MM.1S (cell line): Measurements from ENCODE around the gene C22orf23.

Experiments
- DNase-seq: peaks from one replicate; pipeline ENCODE4 v3.0.0-alpha.2; 2015
- H2AFZ ChIP-seq: fragments of 300-600 bp; sonication (generic); 2 replicates; pipeline ENCODE4 v1.6.0; 2016; ENCODE audit warnings: antibody characterized with exemption, low read length
- H3F3A ChIP-seq: fragments of 300-600 bp; sonication (generic); 2 replicates; pipeline ENCODE4 v1.6.1; 2016; ENCODE audit warnings: mild to moderate bottlenecking, antibody characterized with exemption, low read length, moderate library complexity, mixed read lengths; ENCODE audit not compliant: insufficient read depth
- H3K27ac ChIP-seq: fragments of 300-600 bp; sonication (generic); 2 replicates; pipeline ENCODE4 v1.5.1; 2016; ENCODE audit warnings: mild to moderate bottlenecking, low read length
- H3K27me3 ChIP-seq: fragments of 300-600 bp; sonication (generic); replicated peaks from 2 replicates; pipeline ENCODE4 v1.6.0; 2016; ENCODE audit warnings: low read length; ENCODE audit not compliant: insufficient read depth
- H3K36me3 ChIP-seq: fragments of 300-600 bp; sonication (generic); replicated peaks from 2 replicates; pipeline ENCODE4 v1.6.1; 2016; ENCODE audit warnings: mild to moderate bottlenecking, low read length, mixed read lengths; ENCODE audit not compliant: insufficient read depth
- H3K4me1 ChIP-seq: fragments of 300-600 bp; sonication (generic); 2 replicates; pipeline ENCODE4 v1.6.1; 2016; ENCODE audit warnings: low read length, mixed read lengths
- H3K4me2 ChIP-seq: fragments of 300-600 bp; sonication (generic); 2 replicates; pipeline ENCODE4 v1.6.0; 2016; ENCODE audit warnings: low read depth, low read length
- H3K4me3 ChIP-seq: fragments of 300-600 bp; sonication (generic); 2 replicates; pipeline ENCODE4 v1.5.1; 2016; ENCODE audit warnings: low read length, mixed read lengths
- H3K79me2 ChIP-seq: fragments of 300-600 bp; sonication (generic); 2 replicates; pipeline ENCODE4 v1.6.1; 2016; ENCODE audit warnings: mixed run types, low read length, mixed read lengths
- H3K9ac ChIP-seq: fragments of 300-600 bp; sonication (generic); 2 replicates; pipeline ENCODE4 v1.6.1; 2016; ENCODE audit warnings: low read length, mixed read lengths
- H3K9me2 ChIP-seq: fragments of 300-600 bp; sonication (generic); replicated peaks from 2 replicates; pipeline ENCODE4 v1.6.1; 2016; ENCODE audit warnings: mild to moderate bottlenecking, low read length, mixed read lengths; ENCODE audit not compliant: insufficient read depth
- H3K9me3 ChIP-seq: fragments of 300-600 bp; sonication (generic); replicated peaks from 2 replicates; pipeline ENCODE4 v1.6.1; 2016; ENCODE audit warnings: mild to moderate bottlenecking, low read length, mixed read lengths; ENCODE audit not compliant: insufficient read depth
- H4K20me1 ChIP-seq: fragments of 300-600 bp; sonication (generic); 2 replicates; pipeline ENCODE4 v1.6.1; 2016; ENCODE audit warnings: mild to moderate bottlenecking, low read length, moderate library complexity, mixed read lengths; ENCODE audit not compliant: insufficient read depth
- EZH2 ChIP-seq: fragments of 300-600 bp; sonication (generic); optimal IDR thresholded peaks from 2 replicates; pipeline ENCODE3; 2017; ENCODE audit warnings: low read depth, mild to moderate bottlenecking, antibody characterized with exemption, low read length, mixed read lengths
- EZH2phosphoT487 ChIP-seq: fragments of 300-600 bp; sonication (generic); IDR thresholded peaks from 2 replicates; pipeline ENCODE4 v1.6.1; 2018; ENCODE audit warnings: antibody characterized with exemption, low read length
- TF ChIP-seq, protein P1 (sequence below): fragments of 300-600 bp; sonication (generic); IDR thresholded peaks from 2 replicates; pipeline ENCODE4 v1.5.1; 2016; ENCODE audit warnings: antibody characterized with exemption, low read length, mixed read lengths

C22orf23 gene

DNA sequence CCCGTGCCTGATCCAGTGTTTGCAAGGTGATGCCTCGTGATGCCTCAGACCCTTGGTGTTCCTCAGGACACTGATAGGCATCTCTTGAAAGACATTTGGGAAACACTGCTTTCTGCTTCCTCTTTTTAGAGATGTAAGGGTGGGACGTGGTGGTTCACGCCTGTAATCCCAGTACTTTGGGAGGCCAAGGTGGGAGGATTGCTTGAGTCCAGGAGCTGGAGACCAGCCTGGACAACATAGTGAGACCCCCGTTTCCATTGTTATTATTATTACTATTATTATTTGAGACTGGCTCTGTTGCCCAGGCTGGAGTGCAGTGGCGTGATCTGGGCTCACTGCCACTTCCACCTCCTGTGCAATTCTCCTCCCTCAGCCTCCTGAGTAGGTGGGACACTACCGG lies 37.5 kb upstream of the C22orf23 start:
- Histone ChIP-seq H3K4me3 (no peak overlapping the region), H3K9me2 (no peaks in the 10 kb centered on the region), H3F3A (no peaks in the 10 kb centered on the region), H4K20me1 (no peaks in the 10 kb centered on the region), H3K27ac (no peak overlapping the region), H3K9ac (no peak overlapping the region), H3K36me3 (no peaks in the 10 kb centered on the region), H3K9me3 (no peaks in the 10 kb centered on the region), H2AFZ (no peak overlapping the region), H3K79me2 (no peaks in the 10 kb centered on the region), H3K4me1 (no peaks in the 10 kb centered on the region), H3K4me2 (no peak overlapping the region), H3K27me3 (no peaks in the 10 kb centered on the region)
- DNase-seq: no peak
- TF ChIP-seq EZH2 (no peak), EZH2phosphoT487 (no peak)
- TF ChIP-seq, protein P1, sequence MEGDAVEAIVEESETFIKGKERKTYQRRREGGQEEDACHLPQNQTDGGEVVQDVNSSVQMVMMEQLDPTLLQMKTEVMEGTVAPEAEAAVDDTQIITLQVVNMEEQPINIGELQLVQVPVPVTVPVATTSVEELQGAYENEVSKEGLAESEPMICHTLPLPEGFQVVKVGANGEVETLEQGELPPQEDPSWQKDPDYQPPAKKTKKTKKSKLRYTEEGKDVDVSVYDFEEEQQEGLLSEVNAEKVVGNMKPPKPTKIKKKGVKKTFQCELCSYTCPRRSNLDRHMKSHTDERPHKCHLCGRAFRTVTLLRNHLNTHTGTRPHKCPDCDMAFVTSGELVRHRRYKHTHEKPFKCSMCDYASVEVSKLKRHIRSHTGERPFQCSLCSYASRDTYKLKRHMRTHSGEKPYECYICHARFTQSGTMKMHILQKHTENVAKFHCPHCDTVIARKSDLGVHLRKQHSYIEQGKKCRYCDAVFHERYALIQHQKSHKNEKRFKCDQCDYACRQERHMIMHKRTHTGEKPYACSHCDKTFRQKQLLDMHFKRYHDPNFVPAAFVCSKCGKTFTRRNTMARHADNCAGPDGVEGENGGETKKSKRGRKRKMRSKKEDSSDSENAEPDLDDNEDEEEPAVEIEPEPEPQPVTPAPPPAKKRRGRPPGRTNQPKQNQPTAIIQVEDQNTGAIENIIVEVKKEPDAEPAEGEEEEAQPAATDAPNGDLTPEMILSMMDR: no peak

DNA sequence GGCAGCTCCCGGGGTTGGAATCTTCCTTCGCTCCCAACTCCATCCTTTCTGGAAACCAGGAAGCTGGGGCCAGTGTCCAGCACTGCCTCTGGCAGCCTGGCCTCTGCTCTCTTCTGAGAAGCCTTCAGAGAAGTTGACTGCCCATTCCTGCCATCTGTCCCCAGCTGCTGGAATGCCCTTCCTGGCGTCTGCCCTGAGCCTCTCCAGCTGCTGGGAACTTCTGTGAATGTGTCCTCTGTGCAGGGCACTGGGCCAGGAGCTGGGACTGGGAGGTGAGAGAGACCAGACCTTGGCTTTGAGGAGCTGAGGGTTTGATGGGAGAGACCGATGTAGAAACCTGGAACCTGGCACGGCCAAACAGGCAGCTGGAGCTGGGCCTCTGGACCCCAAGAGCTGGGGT lies 36.9 kb upstream of the C22orf23 start:
- Histone ChIP-seq H3K9me3 (no peaks in the 10 kb centered on the region), H3K9ac (no peak overlapping the region), H3K36me3 (no peaks in the 10 kb centered on the region), H3F3A (no peaks in the 10 kb centered on the region), H4K20me1 (no peaks in the 10 kb centered on the region), H3K27ac (no peak overlapping the region), H2AFZ (no peak overlapping the region), H3K9me2 (no peaks in the 10 kb centered on the region), H3K4me3 (no peak overlapping the region), H3K4me1 (no peaks in the 10 kb centered on the region), H3K27me3 (no peaks in the 10 kb centered on the region), H3K4me2 (no peak overlapping the region), H3K79me2 (no peaks in the 10 kb centered on the region)
- DNase-seq: no peak
- no peak for TF ChIP-seq EZH2phosphoT487
- TF ChIP-seq, protein P1: no peak
- no peak for TF ChIP-seq EZH2

DNA sequence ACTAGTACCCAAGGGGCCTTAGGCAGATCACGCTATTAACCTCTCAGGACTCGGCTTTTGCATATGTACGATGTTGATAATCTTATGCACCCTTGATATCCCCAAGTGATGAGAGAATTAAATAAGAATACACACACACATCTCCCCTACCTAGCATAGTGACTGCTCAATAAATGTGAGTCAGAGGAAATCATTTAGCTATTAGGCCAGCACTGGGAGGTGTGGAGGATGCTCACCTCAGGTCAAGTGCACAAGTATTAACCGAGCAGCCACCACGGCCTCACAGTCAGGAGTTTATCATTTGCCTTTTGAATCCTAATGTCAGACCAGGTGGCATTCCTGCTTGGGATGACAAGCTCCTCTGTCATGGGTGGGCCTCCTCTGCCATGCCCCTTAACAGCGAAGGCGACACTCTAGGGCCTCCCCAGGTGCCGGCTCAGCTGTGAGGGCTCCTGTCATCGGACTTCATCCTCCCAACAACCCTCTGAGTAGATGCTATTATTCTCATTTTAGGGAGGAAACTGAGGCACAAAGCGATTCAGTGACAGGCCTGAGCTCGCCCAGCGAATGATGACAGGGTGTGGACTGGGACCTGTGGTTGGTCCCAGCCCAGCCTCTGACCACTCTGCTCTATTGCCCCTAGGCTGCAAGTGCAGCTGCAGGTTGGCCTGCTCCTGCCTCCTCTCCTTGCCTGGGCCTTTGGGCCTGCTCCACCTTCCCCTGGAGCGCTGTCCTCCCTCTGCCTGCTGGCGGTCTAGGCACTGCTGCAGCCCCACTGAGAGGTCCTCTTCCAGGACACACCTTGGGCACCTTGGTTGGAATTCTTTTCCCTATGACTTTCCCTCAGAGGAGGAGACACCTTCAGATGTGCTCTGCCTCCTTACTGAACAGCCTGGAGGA lies 36.0 kb upstream of the C22orf23 start:
- no peaks in the 10 kb centered on the region for H3K9me3 ChIP-seq

More for the DNA sequence above, 36.0 kb upstream of the C22orf23 start:
- H3K4me3 ChIP-seq: no peak overlapping the region
- no peaks in the 10 kb centered on the region for H3K36me3 ChIP-seq
- H3K4me1 ChIP-seq: no peaks in the 10 kb centered on the region
- no peak overlapping the region for H2AFZ ChIP-seq
- no peaks in the 10 kb centered on the region for H3F3A ChIP-seq
- H3K9ac ChIP-seq: no peak overlapping the region
- no peaks in the 10 kb centered on the region for H4K20me1 ChIP-seq
- no peaks in the 10 kb centered on the region for H3K9me2 ChIP-seq
- H3K27me3 ChIP-seq: no peaks in the 10 kb centered on the region
- DNase-seq: no peak
- no peak overlapping the region for H3K27ac ChIP-seq
- TF ChIP-seq EZH2 (no peak), EZH2phosphoT487 (no peak)
- TF ChIP-seq, protein P1: no peak
- no peak overlapping the region for H3K4me2 ChIP-seq
- H3K79me2 ChIP-seq: no peaks in the 10 kb centered on the region
